SU-DHL-6 (cell line): ENCODE results near the gene DCAF8.

Source experiments
- H2AFZ ChIP-seq: fragments of 200-600 bp; sonication (generic); 2 replicates; pipeline ENCODE4 v1.6.1; 2014; ENCODE audit warnings: low read depth, mild to moderate bottlenecking, moderate library complexity, mixed read lengths, antibody characterized with exemption, low read length; ENCODE audit not compliant: severe bottlenecking
- H3F3A ChIP-seq: fragments of 200-600 bp; shearing (Covaris generic); 2 replicates; pipeline ENCODE4 v1.6.0; 2016; ENCODE audit warnings: antibody characterized with exemption, mild to moderate bottlenecking; ENCODE audit not compliant: insufficient read depth
- H3K27ac ChIP-seq: fragments of 200-600 bp; sonication (generic); 2 replicates; pipeline ENCODE4 v1.5.1; 2016; ENCODE audit warnings: low read depth, mild to moderate bottlenecking, low read length, moderate library complexity, mixed read lengths
- H3K27me3 ChIP-seq: fragments of 200-600 bp; sonication (generic), shearing (Covaris generic); 2 replicates; pipeline ENCODE4 v1.6.0; 2014; ENCODE audit warnings: mild to moderate bottlenecking, low read length
- H3K36me3 ChIP-seq: fragments of 200-600 bp; sonication (generic); 2 replicates; pipeline ENCODE4 v1.6.1; 2014; ENCODE audit warnings: mild to moderate bottlenecking, low read length, mixed read lengths
- H3K4me2 ChIP-seq: fragments of 300-600, 200-600 bp; shearing (Covaris generic), sonication (generic); 2 replicates; pipeline ENCODE4 v1.6.0; 2014; ENCODE audit warnings: low read length, low read depth, mild to moderate bottlenecking; ENCODE audit not compliant: poor library complexity, severe bottlenecking
- H3K4me3 ChIP-seq: fragments of 200-600 bp; sonication (generic); 2 replicates; pipeline ENCODE4 v1.5.1; 2014; ENCODE audit warnings: antibody characterized with exemption, low read length, mild to moderate bottlenecking, mixed read lengths; ENCODE audit not compliant: insufficient read depth, poor library complexity, severe bottlenecking
- H3K79me2 ChIP-seq: fragments of 200-600 bp; sonication (generic); 2 replicates; pipeline ENCODE4 v1.6.1; 2014; ENCODE audit warnings: mild to moderate bottlenecking, low read length, moderate library complexity; ENCODE audit not compliant: insufficient read depth
- H3K9ac ChIP-seq: fragments of 200-600 bp; sonication (generic); 2 replicates; pipeline ENCODE4 v1.7.0; 2014; ENCODE audit warnings: mild to moderate bottlenecking, low read length
- H3K9me2 ChIP-seq: fragments of 200-600 bp; sonication (generic); replicated peaks from 2 replicates; pipeline ENCODE4 v1.6.1; 2014; ENCODE audit warnings: low read length; ENCODE audit not compliant: insufficient read depth
- H3K9me3 ChIP-seq: fragments of 200-600 bp; sonication (generic); 2 replicates; pipeline ENCODE4 v1.6.1; 2014; ENCODE audit warnings: low read length, mixed read lengths; ENCODE audit not compliant: insufficient read depth
- H4K20me1 ChIP-seq: fragments of 200-600 bp; sonication (generic); 2 replicates; pipeline ENCODE4 v1.6.1; 2014; ENCODE audit warnings: low read depth, mild to moderate bottlenecking, antibody characterized with exemption, low read length, moderate library complexity, mixed read lengths
- CTCF ChIP-seq: fragments of 200-600 bp; sonication (generic); IDR thresholded peaks from one replicate; pipeline ENCODE4 v1.5.1; 2017; ENCODE audit warnings: antibody characterized with exemption, mild to moderate bottlenecking, low read length, moderate library complexity; ENCODE audit not compliant: insufficient read depth, poor library complexity, severe bottlenecking
- EZH2phosphoT487 ChIP-seq: fragments of 200-600 bp; sonication (generic), shearing (Covaris generic); conservative IDR thresholded peaks from 2 replicates; pipeline ENCODE4 v1.6.1; 2018; ENCODE audit warnings: mild to moderate bottlenecking, antibody characterized with exemption, low read length, moderate library complexity, mixed read lengths

DCAF8 gene

GRCh38 chr1:160227561-160227960 lies 34.8 kb downstream of the DCAF8 start:
- H3K9me2 ChIP-seq, result no peaks in the 10 kb centered on the region
- H3K79me2 ChIP-seq, result no peaks in the 10 kb centered on the region
- H3F3A ChIP-seq, result no peaks in the 10 kb centered on the region
- H3K4me2 ChIP-seq, result no peak overlapping the region
- H3K9me3 ChIP-seq, result no peaks in the 10 kb centered on the region
- no peak overlapping the region for H3K4me3 ChIP-seq
- peaks cover 19% of the 10 kb centered on the region for H3K36me3 ChIP-seq
- no peak for TF ChIP-seq CTCF
- no peak for TF ChIP-seq EZH2phosphoT487
- H3K27me3 ChIP-seq, result no peaks in the 10 kb centered on the region
- H4K20me1 ChIP-seq, result no peaks in the 10 kb centered on the region
- H3K9ac ChIP-seq, result no peak overlapping the region
- no peak overlapping the region for H3K27ac ChIP-seq
- H2AFZ ChIP-seq, result no peak overlapping the region

- no peak overlapping the region for H3K4me2 ChIP-seq
- no peaks in the 10 kb centered on the region for H3K27me3 ChIP-seq
- H3K9me3 ChIP-seq, result no peaks in the 10 kb centered on the region
- peaks cover 19% of the 10 kb centered on the region for H3K36me3 ChIP-seq
- no peak overlapping the region for H2AFZ ChIP-seq
- H3K27ac ChIP-seq, result no peak overlapping the region
- H3K9ac ChIP-seq, result no peak overlapping the region
- TF ChIP-seq CTCF (no peak), EZH2phosphoT487 (no peak)
- H3K9me2 ChIP-seq, result no peaks in the 10 kb centered on the region
- H3K79me2 ChIP-seq, result no peaks in the 10 kb centered on the region
- H4K20me1 ChIP-seq, result no peaks in the 10 kb centered on the region
- H3F3A ChIP-seq, result no peaks in the 10 kb centered on the region
- no peak overlapping the region for H3K4me3 ChIP-seq
Measured at GRCh38 chr1:160227034-160227433, 35.3 kb downstream of the DCAF8 start.

- no peak overlapping the region for H3K9ac ChIP-seq
- H4K20me1 ChIP-seq, result no peaks in the 10 kb centered on the region
- H2AFZ ChIP-seq, result no peak overlapping the region
- no peak overlapping the region for H3K27ac ChIP-seq
- H3K4me2 ChIP-seq, result no peak overlapping the region
- no peaks in the 10 kb centered on the region for H3K79me2 ChIP-seq
- H3K9me2 ChIP-seq, result no peaks in the 10 kb centered on the region
- TF ChIP-seq CTCF (no peak), EZH2phosphoT487 (no peak)
- no peaks in the 10 kb centered on the region for H3K27me3 ChIP-seq
- H3K36me3 ChIP-seq, result peaks cover 19% of the 10 kb centered on the region
- no peaks in the 10 kb centered on the region for H3K9me3 ChIP-seq
- no peak overlapping the region for H3K4me3 ChIP-seq
- H3F3A ChIP-seq, result no peaks in the 10 kb centered on the region
Measured at GRCh38 chr1:160226623-160227022, 35.7 kb downstream of the DCAF8 start.
